DMS 273 (cell line): Measurements from ENCODE around the gene CHST7.

Experiments
- DNase-seq: peaks from one replicate; lab custom pipeline; 2025; ENCODE audit not compliant: unreplicated experiment; lab: John Stamatoyannopoulos, UW

CHST7 gene

DNA sequence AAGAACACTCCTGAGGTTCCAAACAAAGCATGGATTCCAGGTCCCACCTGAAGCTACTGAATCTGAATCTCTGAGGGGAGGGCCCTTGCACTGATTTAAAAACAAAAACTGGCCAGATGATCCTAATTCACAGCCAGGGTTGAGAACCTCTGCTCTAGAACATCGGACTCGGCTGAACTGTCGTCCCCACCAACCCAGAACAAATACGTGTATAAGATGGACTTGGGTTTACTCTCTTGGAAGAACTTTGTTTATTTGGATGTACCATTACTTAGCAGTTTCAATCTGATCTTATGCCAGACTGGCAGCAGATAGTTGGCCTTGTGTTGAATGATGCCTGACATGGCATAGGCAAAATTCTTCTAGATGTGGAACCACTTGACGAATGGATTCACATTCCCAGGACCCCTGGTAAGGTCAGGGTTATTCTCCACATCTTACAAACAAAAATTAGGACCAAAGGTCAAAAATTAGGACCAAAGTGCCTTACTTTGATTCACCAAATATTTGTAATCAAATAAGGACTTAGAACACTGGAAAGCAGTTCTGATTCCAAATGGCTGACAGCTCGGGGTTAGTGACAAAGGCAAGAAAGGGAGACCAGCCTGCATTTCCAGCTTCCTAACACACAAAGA lies 29.0 kb downstream of the CHST7 start:
- DNase-seq, result no peak

DNA sequence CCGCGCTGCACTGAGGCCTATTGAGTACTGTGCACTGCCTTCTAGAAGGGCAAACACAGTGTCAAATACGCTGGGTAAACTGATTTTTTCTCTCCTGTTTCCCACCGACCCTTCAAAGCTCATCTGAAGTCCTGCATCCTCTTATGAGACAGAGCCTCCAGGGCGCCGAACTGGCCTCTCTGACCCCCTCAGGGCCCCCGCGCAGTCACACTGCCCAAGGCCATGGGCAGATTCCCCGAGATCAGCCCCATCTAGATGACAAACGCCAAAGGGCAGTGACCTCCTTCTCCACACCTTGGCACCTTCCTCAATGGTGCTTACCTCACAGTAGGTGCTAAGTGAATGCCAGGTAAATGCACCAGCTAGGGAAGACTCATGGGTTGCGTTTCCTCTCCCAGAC lies 34.4 kb downstream of the CHST7 start:
- DNase-seq, result no peak

DNA sequence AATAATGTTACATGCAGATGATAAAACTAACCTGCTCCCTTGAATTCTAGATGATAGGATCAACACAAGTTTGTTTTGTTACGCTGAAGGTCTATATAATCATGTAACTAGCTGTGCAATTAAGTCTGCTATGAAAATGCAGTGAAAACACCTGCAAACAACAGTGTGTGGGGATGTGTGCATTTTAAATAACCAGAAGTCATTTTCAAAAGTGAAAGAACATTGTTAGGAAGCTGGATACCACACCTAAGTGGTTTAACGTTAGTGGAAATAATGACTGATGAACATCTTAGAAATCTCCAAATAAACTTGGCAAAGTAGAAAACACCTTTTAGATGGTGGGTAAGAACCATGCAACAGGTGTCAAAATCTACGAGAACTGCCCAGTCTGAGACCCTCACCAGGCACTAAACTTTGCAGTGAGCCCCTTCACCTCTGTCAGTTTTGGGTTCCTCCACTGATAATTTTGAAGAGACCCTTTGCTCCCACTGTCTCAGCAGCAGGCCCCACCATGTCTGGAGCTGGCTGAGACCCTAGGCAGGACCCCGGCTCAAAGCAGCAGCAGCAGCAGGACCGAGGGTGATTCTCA lies 36.6 kb downstream of the CHST7 start:
- DNase-seq, result no peak

DNA sequence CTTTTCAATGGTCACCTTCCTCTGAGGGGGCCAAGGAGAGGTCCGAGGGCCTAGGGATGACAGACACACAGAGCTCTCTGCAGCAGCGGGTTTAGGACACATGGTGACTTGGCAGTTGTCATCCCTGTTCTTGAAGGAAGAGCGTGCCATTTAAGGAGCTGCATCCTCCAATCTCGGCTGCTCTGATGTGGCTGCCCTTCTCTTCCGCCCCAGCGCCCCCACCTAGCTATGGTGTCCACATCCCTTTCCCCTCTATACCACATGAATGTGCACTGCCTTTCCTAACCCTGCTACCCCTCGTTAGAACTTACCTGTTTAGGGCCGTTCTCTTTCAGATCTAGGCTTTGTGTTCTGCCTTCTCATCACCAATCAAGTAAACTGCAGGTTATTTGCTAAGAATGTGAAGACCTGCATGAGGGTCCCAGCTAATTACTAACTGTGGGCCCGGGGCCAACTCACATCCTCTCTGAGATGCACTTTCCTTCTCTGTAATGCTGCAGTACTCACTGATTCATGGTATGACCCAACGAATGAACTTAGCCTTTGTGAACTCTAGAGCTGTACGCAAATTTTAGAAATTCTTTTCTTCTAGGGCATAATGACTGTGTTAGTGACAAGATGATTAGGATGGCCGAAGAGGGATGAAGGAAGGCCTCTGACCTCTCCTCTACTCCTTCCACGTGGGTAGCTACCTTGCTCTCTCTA lies 38.2 kb downstream of the CHST7 start:
- DNase-seq, result no peak

DNA sequence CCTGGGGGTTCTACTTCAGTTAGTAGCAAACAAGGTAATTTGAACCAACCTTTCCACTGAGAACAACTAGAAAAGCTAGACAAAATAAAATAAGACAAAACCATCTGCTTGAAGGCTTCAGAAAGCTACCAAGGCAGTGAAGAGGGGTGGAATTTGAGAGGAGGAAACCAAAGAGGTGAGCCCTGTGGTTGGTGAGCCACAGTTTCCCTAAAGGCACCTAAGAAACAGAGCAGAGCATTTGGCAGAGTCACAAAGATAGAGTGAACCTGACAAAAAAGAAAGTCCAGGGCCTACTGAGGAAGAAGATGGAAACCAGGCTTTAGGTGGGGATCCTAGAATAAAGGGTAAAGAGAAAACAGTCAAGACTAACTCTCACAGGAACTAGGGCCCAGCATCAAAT lies 44.3 kb downstream of the CHST7 start:
- DNase-seq, result no peak

DNA sequence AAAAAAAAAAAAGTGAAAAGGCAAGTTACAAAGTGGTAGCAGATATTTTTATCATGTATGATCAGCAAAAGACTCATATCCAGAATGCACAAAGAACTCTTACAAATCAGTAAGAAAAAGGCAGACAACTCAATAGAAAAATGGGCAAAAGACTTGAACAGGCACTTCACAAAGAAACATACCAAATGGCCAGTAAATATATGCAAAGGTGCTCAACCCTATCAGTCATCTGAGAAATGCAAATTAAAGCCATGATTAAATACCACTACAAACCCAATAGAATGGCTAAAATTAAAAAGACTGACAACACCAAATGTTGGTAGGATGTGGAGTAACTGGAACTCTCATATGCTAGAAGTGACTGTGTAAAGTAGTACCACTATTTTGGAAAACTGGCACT lies 45.4 kb downstream of the CHST7 start:
- DNase-seq, result no peak

DNA sequence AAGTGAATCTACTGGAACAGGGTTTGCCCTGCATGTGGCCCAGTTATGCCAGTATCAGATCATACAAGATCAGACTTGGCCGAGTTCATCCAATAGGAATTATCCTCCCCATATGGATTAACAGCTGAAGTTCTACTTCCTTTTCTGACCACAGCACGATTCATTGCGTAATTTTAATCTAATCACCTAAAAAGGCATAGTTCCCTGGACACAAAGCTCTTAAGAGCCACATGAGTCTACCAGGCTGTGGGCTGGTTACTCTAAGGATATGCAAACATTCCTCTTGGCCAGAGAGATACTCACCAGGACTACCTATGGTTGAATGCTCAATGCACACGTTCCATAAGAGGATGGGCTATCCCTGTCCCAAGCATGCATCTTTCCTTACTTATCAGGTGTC lies 46.9 kb downstream of the CHST7 start:
- no peak for DNase-seq

DNA sequence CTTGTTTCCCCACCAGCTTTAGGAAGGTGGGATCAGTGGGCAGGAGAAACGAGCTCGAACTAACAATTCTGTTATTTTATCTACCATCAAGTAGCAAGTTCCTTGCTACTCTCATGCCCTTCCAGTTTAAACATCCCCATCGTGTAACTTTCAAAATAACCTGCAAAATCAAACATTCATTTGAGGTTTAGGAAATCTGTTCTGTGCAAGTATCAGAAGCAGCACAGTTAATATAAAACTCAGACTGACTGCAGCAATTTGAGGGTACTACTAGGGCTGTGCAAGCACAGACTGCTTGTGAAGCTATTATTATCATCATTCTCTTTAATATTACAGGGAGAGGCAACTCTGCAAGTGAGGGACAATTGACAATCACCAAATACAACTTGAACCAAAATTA lies 48.0 kb downstream of the CHST7 start:
- DNase-seq, result no peak

DNA sequence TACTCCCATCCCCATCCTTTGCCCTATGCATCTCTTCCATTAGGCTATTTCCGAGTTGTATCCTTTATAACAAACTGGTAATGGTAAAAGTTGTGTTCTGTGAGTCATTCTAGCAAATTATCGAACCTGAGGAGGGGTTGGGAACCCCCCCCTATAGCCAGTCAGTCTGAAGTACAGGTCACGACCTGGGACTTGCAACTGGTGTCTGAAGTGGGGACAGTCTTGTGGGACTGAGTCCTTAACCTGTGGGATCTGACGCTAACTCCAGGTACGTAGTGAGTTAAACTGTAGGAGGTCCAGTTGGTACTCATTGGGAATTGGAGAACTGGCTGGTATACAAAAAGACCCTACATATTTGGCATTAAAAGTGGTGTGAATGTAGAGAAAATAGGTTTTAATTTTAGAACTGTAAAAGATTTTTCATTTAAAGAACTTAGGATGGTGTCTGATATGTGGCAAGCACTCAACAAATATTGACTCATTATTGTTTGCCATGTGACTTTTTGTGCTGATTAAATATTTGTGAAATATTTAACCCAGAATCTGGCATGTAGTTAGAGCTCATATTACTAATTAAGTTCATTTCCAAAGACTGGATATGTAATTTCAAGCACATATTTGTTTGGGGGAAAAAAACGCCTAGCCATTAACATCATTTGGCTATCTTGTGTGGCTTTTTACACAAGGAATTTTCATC lies 50.7 kb downstream of the CHST7 start:
- no peak for DNase-seq

DNA sequence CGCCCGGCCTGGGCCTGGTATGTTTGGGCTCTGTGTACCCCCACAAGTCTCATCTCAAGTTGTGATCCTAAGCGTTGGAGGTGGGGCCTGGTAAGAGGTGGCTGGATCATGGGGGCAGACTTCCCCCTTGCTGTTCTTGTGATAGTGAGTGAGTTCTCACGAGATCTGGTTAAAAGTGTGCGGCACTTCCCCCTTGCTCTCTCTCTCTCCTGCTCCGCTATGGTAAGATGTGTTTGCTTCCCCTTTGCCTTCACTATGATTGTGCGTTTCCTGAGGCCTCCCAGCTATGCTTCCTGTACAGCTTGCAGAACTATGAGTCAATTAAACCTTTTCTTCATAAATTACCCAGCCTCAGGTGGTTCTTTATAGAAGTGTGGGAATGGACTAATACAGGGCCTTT lies 53.0 kb downstream of the CHST7 start:
- DNase-seq, result no peak

DNA sequence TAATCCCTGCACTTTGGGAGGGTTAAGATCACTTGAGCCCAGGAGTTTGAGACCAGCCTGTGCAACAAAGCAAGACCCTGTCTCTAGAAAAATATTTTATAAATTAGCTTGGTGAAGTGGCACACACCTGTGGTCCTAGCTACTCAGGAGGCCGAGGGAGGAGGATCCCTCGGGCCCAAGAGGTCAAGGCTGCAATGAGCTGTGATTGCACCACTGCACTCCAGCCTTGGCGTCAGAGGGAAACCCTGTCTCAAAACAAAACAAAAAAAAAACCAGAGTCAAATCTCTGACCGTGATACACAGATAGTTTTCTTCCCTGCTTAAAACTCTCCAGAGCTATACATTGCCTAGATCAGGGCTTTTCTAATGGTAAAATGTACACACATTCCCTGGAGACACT lies 53.5 kb downstream of the CHST7 start:
- DNase-seq, result no peak

DNA sequence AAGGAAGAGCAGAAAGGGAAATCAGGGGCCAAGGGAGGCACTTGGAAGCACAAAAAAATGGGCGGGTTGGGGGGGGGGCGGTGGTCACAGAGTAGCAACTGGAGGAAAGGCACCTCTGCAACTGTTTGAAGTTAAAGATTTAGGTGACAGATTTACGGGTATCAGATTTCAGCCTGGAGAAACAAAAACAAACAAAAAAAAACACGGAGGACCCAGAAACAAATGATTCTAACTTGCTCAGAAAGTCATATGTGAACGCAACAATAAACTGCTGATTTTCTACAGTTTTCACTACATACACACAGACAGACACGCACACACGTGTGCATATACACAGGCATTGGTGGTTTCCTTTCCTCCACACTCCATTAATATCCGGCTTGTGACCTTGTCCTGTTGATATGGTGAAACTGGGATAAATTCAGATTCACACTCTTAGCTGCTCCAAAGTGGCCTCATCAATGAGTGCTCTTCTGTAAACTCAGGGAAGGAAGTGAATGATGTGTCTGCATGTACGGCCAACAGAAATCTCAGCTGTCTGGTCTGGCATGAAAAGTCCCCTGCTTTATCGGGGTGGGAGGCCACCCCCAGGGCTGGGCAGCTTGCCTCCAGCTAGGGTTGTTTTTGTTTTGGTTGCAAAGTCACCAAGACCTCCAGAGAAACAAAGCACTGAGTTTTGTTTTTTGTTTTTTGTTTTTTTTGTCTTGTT lies 54.3 kb downstream of the CHST7 start:
- DNase-seq, result no peak

DNA sequence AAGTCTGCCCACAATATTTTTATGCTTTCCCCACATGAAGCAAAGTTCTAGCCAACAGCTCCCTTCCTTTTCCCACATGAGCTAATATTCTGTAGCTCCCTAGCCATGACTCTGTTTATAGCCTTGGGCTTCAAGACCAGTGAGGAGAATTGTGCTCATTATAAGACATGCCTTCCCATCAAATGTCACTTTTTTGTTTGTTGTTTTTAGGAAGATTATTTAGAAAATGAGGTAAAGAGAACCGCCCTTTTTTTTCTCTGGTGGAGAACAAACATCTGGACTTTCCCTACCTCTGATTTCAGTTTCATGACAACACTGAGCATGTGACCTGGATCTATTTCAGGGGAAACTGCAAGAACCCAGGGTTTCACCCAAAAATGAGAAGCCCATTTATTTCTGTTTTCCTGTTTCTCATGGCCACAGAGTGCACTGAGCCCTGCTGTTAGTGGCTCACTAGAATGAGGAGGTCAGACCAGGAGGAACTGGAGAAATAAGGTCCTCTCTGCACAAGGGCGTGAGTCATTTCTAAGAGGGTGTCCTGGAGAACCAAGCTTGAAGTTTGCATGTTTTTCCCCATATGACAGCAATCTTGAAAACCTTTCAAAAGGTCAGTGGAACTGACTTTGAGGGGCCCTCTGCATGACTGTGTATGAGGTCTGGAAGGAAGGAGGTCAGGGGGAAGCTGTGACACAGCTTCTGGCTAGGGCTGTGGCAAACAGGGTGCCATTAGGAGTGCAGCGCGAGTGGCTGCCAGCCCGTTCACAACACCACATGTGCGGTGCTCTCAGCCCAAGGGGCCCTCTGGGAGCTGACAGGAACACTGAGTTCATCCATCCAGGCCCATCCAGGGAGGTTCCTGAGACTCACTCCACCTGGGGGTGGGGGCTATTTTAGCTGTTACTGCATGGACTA lies 55.2 kb downstream of the CHST7 start:
- no peak for DNase-seq

DNA sequence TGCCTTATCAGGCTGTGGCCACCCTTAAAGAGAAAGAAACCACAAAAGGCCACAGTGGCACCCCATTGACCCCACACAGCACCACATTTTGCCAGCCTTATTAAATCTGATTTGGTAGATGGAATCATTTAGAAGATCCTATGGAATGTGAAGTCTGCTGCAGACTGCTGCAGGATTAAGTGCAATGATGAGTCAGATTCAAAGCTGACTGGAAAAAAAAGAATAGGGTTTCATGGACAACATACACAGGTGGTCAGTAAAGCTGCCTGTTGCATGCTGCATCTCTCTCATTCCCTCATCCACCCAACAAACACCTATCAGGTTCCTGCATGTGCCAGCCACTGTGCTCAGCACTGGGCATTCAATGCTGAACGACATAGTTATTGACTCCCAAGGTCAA lies 56.6 kb downstream of the CHST7 start:
- DNase-seq, result no peak

DNA sequence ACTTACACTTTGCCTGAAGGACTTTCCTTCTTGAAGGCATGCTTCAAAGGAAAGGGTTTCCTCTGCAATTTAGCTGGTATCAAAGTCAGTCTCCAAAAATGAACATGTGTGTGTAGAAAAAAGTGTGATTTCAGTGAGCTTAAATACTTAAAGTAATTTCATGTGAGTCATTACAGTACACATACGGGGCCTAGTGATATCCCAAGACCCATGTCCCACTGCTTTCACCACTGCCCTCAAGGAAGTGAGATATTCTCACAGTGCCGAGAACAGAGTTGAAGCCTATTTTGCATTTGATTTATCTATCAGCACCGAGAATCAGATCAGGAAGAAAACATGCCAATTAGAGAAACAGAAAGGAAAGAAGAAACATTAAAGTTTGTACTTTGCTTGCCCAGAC lies 61.0 kb downstream of the CHST7 start:
- DNase-seq, result no peak

DNA sequence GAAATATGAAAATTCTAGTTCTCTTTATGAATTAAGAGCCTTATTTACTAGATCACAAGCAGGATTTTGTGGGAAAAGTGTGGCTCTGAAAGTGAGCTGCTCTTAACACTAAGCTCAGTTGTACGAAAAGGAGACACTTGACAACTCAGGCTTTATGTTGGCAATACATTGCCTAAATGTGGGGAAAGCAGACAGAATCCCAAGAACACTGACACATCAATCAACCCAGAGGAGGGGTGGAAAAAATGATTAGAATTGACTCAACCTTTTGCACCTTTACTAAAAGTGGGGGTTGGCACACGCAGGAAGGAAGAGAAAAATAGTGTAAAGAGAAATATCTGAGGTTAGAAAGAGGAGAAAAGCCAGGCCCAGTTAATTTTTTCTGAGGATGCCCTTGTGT lies 61.6 kb downstream of the CHST7 start:
- DNase-seq, result no peak

DNA sequence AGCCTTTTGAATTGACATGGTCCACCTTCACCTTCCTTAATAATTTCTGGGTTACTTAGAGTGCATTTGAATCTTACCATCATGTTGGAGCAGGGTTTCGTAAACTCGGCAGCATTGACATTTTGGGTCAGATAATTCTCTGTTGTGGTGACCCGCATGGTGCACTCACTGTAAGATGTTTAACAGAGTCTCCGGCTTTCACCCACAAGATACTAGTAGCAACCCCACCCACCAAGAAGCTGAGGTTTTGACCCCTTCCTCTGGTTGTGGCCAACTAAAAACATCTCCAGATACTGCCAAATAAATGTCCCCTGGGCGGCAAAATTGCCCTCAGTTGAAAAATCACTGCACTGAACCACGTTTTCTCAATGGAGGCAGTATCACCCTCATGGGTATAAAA lies 62.7 kb downstream of the CHST7 start:
- no peak for DNase-seq

DNA sequence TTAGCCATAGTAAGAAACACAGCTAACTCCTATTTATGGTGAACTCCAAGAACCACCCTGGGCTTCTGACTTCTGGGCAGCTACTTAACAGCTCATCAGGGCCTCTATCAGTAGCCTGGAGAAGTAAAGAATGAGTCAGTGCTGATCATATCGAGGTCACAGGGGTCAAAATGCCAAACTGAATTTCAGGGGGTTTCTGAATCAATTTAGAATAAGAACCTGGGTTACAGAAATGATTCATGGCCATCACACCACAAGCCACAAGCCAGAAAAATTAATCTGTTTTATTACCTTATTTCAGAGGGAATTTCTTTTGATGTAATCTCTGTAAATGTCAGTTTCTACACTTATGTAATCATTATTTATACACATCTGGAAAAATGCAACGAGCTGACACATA lies 64.4 kb downstream of the CHST7 start:
- no peak for DNase-seq

DNA sequence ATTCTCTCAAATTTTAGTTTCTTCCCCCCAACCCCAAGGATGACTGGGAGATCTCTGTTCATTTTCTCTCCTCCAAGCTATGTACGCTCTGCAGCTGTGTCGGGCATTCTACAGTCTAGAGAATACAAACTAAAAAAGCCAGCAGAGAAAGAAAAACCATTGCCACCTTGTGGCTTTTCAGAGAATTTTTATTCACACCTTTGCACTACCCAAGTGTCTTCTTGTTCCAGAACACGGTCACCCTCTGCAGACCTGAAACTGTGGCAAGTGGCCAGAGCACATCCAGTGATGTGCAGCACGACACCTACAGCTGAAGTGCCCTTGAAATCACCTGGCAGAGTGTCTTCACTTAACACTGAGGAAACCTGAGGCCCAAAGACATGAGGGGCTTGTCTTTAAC lies 68.6 kb downstream of the CHST7 start:
- DNase-seq, result peak; percentile 36

DNA sequence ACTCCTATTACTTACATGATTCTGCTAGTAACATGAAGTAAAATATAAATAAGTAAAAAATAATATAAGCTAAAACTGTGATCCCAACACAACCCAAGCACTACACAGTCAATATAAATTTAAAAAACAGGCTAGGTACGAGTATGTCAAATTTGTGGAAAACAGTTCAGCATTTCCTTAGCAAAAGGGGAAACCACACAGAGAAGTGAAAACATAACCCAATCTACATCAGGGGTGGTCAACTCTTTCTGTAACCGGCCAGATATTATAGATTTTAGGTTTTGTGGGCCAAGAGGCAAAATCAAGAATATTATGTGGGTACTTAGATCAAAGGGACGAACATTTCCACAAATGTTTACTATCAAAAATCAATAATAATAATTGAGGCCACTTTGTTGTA lies 70.1 kb downstream of the CHST7 start:
- DNase-seq, result no peak

DNA sequence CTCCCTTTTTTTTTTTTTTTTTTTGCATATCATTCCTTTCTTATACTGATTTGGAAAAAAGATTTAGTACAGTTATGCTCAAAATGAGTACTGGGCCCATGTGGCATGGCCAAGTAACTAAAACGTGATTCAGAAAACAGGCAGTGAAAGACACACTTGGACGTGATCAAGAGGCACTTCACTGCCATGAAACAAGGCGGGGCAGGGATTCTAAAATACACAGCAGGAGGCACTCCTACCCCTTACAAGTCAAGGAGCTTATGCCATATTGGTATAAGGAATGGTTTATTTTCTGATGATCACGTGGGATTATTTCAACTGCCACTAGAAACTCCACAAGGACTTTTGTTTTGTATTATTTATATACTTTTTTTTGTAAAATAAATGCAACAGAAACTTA lies 72.0 kb downstream of the CHST7 start:
- DNase-seq, result no peak
